H1 (cell line): Measurements from ENCODE around the gene TJP2. TPM values are rescaled to one million over a fixed set of nuclear protein-coding genes. Genes with fewer than 3 reads are reported as not detected.

ENCODE experiments used
- CTBP2 ChIP-seq: IDR thresholded peaks from 2 replicates; pipeline ENCODE4 v1.7.0; 2011; ENCODE audit warnings: borderline replicate concordance, mild to moderate bottlenecking, moderate library complexity, mixed read lengths, low read length; ENCODE audit not compliant: insufficient read depth, insufficient read length
- MAFK ChIP-seq: IDR thresholded peaks from 2 replicates; pipeline ENCODE4 v1.6.1; 2012; ENCODE audit warnings: low read depth, mild to moderate bottlenecking, improper control_type of control experiment, low read length
- polyA plus RNA-seq, 7 experiments: library from polyadenylated mRNA; depleted of rRNA in 3 of 7; stranded (reverse) in 5 of 7; unstranded in 2 of 7; fragments of >200 nt in 5 of 7; fragments of 200-250 nt in 2 of 7; gene quantifications; 1 replicate in 5 of 7; 2 replicates in 1 of 7; 4 replicates in 1 of 7; pipeline versions ENCODE4 v1.2.1 to v1.2.3, GENCODE V29; 2011 to 2013; ENCODE audit warnings: missing spikeins in 2 of 7, mixed read lengths in 2 of 7
- total RNA-seq: library from RNA; stranded (reverse); fragmentation: NEBNext Ultra II Directional; extraction: Animal tissue kit (Norgen Biotek cat#: 25700); gene quantifications from 2 replicates; pipeline ENCODE4 v1.2.1, GENCODE V29; 2021

TJP2 gene
- total and polyA plus RNA-seq, 2 of the 8 experiments (the other 6 are each of a cell fraction or from before 2014, with no cell fraction given) = 54.9 to 137 TPM

GRCh38 chr9:69314547-69314946 lies 140.5 kb downstream of the TJP2 start (continued):
- TF ChIP-seq CTBP2 = no peak
- TF ChIP-seq MAFK = no peak
